NCI-H2081 (cell line): ENCODE results near the gene ZNF101.
"Not testable (repeated sequence)": the region's sequence is repeated elsewhere in the genome, so short reads cannot be mapped to it uniquely, and the experiment has no call there.

Source experiments
- DNase-seq, 2 experiments: peaks; one replicate each; lab custom pipeline; 2025; lab: John Stamatoyannopoulos, UW

ZNF101 gene

DNA sequence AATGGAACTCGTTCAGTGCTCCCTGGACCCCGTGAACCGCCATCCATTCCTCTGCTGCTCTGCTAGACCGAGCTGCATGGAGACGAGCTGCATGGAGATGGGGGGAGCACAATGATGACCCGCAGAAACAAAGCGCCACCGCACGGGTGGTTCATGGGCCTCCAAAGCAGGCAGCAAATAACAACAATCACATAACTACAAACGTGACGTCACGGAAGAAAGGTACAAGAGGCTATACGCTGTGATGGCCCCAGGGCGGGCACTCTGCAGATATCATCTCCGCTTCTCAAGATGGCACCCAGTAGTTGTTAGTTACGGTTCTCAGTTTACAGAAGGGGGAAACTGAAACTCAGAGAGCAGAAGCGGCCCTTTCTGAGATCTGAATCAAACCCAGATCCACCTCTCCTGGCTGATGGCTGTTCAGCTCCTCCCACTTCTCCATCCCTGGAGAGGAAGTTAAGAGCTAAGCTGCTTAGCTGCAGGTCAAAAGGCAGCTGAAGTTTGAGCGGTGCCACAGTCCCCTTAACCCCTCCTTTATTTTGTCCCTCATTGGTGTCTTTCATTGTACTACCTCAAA lies 6.9 kb upstream of the ZNF101 start:
- DNase-seq, result no peak

DNA sequence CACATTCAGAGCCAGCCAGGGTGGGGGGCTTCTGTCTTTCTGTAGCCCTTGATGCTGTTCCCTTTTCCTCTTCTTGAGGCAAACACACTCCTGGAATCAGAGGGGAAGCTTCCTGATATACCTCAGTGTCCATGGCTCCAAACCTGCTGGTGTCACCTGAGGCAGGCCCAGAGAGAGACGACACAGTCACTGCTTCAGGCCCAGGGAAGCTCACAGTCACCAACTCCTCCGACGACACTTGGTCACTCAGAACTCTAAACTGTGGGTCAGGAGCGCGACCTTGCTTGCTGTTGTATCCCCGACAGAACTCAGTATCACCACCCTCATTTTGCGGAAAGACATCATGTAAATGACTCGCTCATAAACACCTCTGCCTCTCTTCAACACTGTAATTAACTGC lies 6.3 kb upstream of the ZNF101 start:
- DNase-seq, result no peak

DNA sequence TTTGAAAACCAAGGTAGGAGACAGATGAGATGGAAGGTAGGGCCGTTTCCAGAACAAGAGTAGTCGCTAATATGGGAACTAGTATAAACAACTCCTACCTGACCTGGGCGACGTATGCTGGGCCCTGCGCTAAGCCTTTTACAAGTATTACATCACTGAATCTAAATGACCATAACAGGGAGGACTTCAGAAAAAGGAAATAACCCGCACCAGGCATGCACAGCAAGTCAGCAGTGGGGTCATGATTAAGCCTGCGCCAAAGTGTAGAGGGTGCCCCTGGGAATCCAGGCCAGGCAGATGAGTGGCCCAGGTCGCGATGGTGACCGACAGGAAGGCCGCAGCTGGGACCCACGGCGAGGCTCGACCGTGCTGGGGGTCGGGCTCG lies 5.8 kb upstream of the ZNF101 start:
- DNase-seq, result no peak

DNA sequence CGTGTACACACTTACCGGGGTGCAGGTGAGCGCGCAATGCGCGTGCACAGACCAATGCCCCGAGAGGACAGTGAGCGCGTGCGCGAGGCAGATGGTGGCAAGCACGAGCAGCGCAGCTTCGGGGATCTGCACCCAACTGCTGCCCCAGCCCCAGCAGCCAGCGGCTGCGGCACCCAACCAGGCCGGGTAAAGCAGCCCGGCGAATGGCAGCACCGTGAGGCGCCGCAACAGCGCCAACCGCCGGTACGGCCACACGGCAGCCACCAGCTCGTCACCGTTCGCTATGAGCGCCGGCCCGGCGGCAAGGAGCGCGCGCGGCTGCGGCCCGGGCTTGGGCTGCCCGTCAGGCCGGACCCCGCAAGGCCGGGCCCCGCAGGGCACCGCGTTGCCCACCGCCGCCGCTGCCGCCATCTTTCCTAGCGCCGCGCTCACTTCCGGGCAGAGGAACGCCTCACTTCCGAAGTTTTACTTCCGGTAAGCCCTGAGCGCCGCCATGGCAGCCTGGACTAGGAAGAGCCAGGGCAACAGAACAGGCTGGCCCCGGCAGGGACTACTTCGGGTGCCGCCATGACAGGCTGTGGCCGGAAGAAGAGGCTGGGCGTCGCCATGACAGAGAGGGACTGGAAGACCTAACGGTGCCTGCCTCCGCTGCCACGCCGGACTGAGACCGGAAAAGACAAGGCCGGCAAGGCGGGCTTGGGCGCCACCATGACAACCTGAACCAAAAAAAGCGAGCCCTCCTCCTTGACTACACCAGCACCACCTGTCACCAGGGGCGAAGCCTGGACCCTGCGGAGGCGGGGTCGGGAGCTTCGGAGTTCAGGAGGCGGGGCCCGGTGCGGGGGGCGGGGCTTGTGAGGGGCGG lies 5.2 kb upstream of the ZNF101 start, which contains the start of gene ATP13A1:
ATP13A1 (minus strand) TSS at position 421 of the 865 bp plus-strand sequence; CDS start at position 411, 10 bp downstream.
- peak; percentile 95 for DNase-seq

DNA sequence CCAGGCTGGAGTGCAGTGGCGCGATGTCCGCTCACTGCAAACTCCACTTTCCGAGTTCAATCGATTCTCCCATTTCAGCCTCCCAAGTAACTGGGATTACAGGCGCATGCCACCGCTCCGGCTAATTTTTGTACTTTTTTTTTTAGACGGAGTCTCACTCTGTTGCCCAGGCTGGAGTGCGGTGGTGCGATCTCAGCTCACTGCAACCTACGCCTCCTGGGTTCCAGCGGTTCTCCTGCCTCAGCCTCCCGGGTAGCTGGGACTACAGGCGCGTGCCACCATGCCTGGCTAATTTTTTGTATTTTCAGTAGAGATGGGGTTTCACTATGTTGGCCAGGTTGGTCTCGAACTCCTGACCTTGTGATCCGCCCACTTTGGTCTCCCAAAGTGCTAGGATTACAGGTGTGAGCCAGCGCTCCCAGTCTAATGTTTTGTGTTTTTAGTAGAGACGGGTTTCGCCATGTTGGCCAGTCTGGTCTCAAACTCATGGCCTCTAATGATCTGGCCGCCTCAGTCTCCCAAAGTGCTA lies 3.2 kb upstream of the ZNF101 start:
- not testable (repeated sequence) for DNase-seq

DNA sequence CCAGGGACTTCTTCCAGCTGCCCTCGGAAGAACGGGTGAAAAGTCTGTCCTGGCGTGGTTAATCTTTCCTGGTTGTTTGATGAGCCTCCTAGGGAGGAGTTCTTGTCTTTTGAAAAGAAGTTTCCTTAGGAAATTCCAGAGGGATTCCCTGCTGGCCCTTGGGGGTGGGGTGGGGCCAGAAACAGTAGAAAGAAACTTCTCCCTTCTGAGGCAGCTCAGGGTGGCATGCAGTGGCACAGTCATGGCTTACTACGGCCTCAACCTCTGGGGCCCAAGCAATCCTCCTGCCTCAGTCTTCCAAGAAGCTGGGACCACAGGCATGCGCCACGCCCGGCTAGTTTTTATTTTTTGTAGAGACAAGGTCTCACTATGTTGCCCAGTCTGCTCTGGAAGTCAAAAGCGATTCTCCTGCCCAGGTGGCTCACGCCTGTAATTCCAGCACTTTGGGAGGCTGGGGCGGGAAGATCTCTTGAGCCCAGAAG lies 1.5 kb downstream of the ZNF101 start:
- no peak for DNase-seq

DNA sequence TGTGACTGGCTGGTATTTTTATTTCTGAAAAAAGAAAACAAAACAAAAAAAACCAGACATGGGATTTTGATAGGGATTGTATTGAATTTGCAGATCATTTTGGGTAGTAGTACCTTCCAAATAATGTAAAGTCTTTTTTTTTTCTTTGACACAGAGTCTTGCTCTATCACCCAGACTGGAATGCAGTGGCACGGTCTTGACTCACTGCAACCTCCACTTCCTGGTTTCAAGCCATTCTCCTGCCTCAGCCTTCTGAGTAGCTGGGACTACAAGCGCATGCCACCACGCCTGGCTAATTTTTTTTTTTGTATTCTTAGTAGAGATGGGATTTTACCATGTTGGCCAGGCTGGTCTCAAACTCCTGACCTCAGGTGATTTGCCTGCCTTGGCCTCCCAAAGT lies 4.2 kb downstream of the ZNF101 start:
- no peak for DNase-seq

DNA sequence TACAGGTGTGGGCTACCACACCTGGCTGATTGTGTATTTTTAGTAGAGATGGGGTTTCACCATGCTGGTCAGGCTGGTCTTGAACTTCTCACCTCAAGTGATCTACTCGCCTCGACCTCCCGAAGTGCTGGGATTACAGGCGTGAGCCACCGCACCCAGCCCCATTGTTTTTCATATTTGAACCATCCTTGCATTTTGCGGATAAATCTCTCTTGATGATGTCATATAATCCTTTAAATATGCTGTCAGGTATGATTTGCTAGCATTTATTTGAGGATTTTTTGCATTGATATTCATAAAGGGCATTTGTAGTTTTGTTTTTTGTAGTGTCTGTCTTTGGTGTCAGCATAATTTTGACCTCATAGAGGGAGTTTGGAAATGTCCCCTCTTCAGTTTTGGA lies 5.7 kb downstream of the ZNF101 start:
- no peak for DNase-seq

DNA sequence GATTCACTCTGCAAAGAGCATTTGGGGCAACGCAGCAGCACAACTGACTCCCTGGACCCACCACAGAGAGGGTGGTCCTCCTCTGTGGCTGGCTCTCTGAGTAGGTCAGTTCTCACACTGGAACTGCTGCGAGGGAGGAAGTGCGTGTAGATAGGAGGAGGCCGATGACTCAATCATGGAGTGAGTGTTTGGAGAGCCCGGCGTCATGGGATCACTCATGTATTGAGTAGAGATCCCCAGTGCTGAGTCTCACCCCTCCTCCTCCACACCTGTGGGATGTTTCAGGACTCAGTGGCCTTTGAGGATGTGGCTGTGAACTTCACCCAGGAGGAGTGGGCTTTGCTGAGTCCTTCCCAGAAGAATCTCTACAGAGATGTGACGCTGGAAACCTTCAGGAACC lies 8.9 kb downstream of the ZNF101 start:
- DNase-seq, result no peak

DNA sequence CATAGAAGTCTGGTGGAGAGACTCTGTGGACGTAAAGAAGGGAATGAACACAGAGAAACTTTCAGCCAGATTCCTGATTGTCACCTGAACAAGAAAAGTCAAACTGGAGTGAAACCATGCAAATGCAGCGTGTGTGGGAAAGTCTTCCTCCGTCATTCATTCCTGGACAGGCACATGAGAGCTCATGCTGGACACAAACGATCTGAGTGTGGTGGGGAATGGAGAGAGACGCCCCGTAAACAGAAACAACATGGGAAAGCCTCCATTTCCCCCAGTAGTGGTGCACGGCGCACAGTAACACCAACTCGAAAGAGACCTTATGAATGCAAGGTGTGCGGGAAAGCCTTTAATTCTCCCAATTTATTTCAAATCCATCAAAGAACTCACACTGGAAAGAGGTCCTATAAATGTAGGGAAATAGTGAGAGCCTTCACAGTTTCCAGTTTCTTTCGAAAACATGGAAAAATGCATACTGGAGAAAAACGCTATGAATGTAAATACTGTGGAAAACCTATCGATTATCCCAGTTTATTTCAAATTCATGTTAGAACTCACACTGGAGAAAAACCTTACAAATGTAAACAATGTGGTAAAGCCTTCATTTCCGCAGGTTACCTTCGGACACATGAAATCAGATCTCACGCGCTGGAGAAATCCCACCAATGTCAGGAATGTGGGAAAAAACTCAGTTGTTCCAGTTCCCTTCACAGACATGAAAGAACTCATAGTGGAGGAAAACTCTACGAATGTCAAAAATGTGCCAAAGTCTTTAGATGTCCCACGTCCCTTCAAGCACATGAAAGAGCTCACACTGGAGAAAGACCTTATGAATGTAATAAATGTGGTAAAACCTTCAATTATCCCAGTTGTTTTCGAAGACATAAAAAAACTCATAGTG lies 10.8 kb downstream of the ZNF101 start:
- DNase-seq, result no peak

DNA sequence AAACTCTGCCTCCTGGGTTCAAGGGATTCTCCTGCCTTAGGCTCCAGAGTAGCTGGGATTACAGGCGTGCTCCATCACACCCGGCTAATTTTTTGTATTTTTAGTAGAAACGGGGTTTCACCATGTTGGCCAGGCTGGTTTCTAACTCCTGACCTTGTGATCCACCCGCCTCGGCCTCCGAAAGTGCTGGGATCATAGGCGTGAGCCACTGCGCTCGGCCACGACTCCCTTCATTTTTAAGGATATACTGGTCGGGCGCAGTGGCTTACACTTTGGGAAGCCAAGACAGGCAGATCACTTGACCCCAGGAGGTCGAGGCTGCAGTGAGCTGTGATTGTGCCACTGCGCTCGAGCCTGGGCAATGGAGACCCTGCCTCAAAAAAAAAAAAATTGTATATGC lies 17.5 kb downstream of the ZNF101 start:
- DNase-seq, result not testable (repeated sequence)

DNA sequence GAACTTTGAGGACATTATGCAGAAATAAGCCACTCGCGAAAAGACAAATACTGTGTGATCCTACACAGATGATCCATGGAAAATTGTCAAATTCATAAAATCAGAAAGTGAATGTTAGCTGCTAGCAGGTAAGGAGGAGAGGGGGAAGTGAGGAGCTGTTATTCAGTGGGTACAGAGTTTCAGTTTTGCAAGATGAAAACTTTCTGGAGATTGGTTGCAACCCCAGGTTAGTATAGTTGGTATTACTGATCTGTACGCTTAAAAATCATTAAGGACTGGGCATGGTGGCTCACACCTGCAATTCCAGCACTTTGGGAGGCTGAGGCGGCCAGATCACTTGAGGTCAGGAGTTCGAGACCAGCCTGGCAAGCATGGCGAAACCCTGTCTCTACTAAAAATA lies 17.9 kb downstream of the ZNF101 start:
- DNase-seq, result no peak

DNA sequence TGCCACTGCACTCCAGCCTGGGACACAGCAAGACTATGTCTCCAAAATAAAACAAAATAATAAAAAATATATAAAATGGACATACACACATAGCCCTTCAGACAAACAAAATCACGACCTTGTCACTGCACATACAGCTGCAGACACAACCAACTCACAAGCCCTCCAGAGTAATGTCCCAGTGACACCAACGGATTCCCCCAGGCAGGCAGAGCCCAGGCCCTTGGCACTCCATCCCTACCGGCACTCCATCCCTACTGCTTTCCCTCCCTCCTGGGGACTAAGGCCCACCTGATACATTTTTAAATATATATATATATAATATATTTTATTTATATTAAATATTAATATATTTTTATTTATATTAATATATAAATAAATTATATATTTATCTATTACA lies 18.5 kb downstream of the ZNF101 start:
- no peak for DNase-seq

DNA sequence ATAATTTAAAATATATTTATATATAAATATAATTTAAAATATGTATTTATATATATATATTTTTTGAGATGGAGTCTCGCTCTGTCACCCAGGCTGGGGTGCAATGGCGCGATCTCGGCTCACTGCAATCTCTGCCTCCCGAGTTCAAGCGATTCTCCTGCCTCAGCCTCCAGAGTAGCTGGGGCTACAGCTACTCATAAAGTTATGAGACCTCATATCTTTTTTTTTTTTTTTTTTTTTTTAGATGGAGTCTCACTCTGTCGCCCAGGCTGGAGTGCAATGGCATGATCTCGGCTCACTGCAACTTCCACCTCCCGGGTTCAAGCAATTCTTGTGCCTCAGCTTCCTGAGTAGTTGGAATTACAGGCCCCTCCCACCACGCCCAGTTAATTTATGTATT lies 20.4 kb downstream of the ZNF101 start:
- not testable (repeated sequence) for DNase-seq

DNA sequence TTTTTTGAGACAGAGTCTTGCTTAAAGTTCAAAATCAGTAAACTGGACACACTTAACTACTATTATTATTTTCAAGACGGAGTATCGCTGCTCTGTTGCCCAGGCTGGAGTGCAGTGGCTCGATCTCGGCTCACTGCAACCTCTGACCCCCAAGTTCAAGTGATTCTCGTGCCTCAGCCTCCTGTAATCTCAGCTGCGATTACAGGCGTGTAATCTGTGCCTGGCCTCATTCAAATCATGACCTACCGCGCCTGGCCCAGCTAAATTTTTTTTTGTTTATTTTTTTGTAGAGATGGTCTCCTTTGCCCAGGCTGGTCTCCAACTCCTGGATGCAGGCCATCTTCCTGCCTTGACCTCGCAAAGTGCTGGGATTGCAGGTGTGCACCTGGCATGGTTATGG lies 23.0 kb downstream of the ZNF101 start:
- DNase-seq, result no peak

DNA sequence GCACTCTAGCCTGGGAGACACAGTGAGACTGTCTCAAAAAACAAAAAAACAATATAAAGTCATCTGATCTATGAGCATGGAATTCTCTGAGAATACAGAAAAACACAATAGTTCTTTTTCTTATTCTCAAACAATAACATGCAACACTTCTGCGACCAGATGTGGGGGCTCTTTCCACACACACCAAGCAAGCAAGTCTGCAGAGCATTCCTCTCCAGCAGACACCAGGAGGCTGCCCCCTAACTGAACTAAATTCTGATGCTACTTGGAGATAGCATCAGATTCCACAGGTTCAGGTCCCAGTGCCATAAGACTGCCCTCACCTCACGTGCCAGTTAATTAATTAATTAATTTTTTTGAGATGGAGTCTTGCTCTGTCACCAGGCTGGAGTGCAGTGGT lies 27.7 kb downstream of the ZNF101 start:
- no peak for DNase-seq

DNA sequence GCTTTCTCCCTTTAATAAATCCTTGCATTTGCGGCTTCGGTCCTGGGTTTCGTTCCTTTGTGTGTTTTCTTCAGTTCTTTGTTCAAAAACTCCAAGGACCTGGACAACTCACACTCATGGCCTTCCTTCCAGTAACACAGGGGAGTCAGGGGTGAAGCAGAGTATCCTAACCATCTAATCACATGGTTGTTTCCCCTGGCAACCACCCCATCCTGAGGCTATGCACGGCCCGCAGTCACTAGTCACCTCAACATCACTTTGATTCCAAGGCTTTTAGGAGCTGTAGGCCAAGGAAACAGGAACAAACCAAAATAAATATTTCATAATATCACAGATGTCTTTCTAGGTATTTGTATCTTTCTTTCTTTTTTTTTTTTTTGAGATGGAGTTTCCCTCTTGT lies 28.9 kb downstream of the ZNF101 start:
- DNase-seq, result no peak

DNA sequence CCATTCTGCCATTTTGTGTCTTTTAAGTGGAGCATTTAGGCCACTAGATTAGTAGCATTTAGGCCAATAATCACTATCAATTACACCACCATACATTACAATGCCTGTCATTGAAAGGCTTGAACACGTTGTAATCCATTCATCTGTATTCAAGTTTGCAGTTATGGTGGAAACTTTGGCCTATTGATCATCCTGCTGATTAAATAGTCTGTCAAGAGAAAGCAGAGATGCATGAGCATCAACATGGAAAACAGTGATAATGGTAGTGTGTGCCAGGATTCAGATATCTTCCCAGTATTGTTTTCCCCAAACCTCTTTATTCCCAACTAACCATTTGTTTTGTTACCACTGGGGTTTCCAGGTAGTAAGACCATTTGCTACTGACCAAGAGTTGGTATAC lies 31.9 kb downstream of the ZNF101 start:
- not testable (repeated sequence) for DNase-seq

DNA sequence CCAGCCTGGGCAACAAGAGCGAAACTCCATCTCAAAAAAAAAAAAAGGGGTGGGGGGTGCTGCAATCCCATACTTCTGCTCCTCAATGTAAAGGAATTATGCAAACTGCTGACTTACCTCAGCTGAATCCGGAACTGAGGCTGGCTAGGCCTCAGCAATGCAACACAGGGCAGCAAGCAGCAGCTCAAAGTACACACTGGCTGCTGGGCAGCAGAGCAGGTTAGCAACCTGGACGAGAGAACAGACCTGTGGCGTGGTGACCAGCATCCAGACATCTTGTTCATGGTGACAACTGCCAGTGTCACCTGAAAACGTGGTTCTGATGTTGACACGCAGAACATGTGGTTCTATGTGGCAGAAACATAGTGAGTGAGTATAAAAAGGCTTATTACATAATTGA lies 36.2 kb downstream of the ZNF101 start:
- DNase-seq, result no peak

DNA sequence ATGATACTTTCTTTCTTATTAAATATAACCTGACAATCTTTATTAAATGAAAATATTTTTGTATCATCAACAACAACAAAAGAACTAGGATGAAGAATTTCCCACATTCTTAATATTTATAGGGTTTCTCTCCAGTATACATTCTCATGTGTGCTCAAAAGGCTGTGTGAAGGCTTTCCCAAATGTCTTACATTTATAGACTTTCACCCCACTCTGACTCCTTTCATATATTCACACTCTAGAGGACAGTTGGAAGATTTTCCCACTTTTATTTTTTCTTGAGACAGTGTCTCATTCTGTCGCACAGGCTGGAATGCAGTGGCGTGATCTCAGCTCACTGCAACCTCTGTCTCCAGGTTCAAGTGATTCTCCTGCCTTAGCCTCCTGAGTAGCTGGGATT lies 41.9 kb downstream of the ZNF101 start:
- DNase-seq, result no peak

DNA sequence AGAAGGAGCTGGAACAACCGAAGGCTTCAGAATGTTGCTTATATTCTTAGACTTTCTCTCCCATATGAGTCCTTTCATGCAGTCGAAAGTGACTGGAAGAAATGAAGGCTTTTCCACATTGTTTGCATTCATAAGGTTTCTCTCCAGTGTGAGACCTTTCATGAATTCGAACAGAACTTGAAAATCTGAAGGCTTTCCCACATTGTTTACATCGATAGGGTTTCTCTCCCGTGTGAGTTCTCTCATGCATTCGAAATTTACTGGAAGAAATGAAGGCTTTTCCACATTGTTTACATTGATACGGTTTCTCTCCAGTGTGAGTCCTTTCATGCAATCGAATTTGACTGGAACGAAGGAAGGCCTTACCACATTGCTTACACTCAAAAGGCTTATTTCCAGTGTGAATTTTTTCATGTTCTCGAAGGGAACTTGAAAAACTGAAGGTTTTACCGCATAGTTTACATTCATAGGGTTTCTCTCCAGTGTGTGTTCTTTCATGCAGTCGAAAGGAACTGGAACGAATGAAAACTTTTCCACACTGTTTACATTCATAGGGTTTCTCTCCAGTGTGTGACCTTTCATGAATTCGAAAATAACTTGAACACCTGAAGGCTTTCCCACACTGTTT lies 42.8 kb downstream of the ZNF101 start:
- DNase-seq, result no peak
